SJCRH30 (cell line): ENCODE measurements around the gene GABBR2. TPM values are rescaled to one million over a fixed set of nuclear protein-coding genes. Genes with fewer than 3 reads are reported as not detected.

Experiments
- DNase-seq, 2 experiments: peaks; one replicate each; pipeline ENCODE4 v3.0.0-alpha.2; 2015 to 2020
- H3K27ac ChIP-seq: fragments of 250-450 bp; sonication (Bioruptor Pico); 2 replicates; pipeline ENCODE4 v1.5.1; 2020; ENCODE audit warnings: mild to moderate bottlenecking, moderate library complexity
- H3K27me3 ChIP-seq: fragments of 250-450 bp; sonication (Bioruptor Pico); 2 replicates; pipeline ENCODE4 v1.5.1; 2020; ENCODE audit warnings: mild to moderate bottlenecking, moderate library complexity
- H3K36me3 ChIP-seq: fragments of 250-450 bp; sonication (Bioruptor Pico); 2 replicates; pipeline ENCODE4 v1.5.1; 2020; ENCODE audit warnings: mild to moderate bottlenecking, moderate library complexity
- H3K4me1 ChIP-seq: fragments of 250-450 bp; sonication (Bioruptor Pico); 2 replicates; pipeline ENCODE4 v1.5.1; 2020; ENCODE audit warnings: mild to moderate bottlenecking, moderate library complexity
- H3K4me3 ChIP-seq: fragments of 250-450 bp; sonication (Bioruptor Pico); 2 replicates; pipeline ENCODE4 v1.5.1; 2020; ENCODE audit warnings: mild to moderate bottlenecking, moderate library complexity
- H3K9me3 ChIP-seq: fragments of 250-450 bp; sonication (Bioruptor Pico); replicated peaks from 2 replicates; pipeline ENCODE4 v1.5.1; 2020; ENCODE audit warnings: mild to moderate bottlenecking, moderate library complexity
- total RNA-seq: library from RNA; depleted of rRNA; stranded (reverse); fragments of >200 nt; shearing (Covaris generic); gene quantifications from 2 replicates; pipeline ENCODE4 v1.2.3, GENCODE V29; 2014

GABBR2 gene
- total RNA-seq, 1 experiment from 2014 or later = not detected

DNA sequence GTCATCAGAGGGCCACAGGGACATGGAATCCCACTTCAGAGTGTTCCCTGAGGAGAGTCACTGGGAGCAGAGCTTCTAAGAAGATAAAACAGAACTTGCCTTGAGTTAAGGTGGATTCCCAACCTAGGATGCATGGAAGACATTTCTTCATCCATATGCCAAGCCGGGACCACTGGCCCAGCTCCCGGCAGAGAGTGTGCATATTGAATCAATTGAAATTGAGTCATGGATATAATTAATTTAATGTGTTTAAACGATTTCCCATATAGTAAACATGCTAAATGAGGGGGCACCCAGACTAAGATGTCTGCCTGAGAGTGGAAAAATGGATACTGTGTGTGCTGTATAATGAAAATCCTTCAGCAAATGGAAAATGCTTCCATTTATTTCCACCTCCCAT lies 258.9 kb downstream of the GABBR2 start:
- 0 out of 2 replicates have a peak, but pooled peaks cover 8% of the 10 kb centered on the region for H3K27me3 ChIP-seq
- no peak overlapping the region for H3K27ac ChIP-seq
- no peaks in the 10 kb centered on the region for H3K9me3 ChIP-seq
- no peaks in the 10 kb centered on the region for H3K36me3 ChIP-seq
- no peak overlapping the region for H3K4me3 ChIP-seq
- no peak for DNase-seq
- H3K4me1 ChIP-seq = no peaks in the 10 kb centered on the region

GRCh38 chr9:98445576-98445975 lies 263.2 kb downstream of the GABBR2 start:
- H3K36me3 ChIP-seq = no peaks in the 10 kb centered on the region
- no peak for DNase-seq
- no peak overlapping the region for H3K27ac ChIP-seq
- no peaks in the 10 kb centered on the region for H3K9me3 ChIP-seq
- no peak overlapping the region for H3K4me3 ChIP-seq
- 0 out of 2 replicates have a peak, but pooled peaks cover 9% of the 10 kb centered on the region for H3K27me3 ChIP-seq
- H3K4me1 ChIP-seq = no peaks in the 10 kb centered on the region

DNA sequence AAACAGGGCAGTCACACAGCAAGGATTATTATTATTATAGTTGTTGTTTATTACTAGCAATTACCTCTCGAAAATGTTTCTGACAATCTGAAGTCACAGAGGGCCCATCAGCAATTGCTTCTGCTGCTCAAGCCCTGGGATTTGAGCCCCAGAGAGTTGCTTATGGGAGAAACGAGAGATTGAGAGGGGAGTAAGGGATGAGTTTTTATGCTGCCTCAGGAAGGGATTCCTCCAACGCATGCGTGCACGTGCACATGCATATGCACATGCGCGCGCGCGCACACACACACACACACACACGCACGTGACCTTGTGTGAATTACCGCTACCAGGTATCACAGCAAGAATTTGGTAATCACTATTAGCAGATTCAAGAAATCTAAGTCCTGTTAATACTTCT lies 264.1 kb downstream of the GABBR2 start:
- Histone ChIP-seq H3K9me3 (no peaks in the 10 kb centered on the region), H3K36me3 (no peaks in the 10 kb centered on the region), H3K4me1 (no peaks in the 10 kb centered on the region), H3K4me3 (no peak overlapping the region), H3K27me3 (0 out of 2 replicates have a peak, but pooled peaks cover 9% of the 10 kb centered on the region), H3K27ac (no peak overlapping the region)
- no peak for DNase-seq

DNA sequence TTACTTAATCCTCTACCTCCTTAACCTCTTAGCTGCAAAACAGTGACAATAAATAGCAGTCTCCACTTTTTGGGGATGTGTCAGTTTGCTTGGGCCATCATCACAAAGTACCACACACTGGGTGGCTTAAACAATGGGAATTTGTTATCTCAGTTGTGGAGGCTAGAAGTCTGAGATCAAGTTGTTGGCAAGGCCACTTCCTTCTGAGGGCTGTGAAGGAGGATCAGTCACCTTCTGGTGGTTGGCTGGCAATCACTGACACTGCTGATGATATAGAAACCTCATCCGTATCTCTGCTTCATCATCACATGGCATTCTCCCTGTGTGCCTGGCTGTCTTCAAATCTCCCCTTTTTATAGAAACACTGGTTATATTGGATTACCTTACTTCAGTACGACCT lies 266.2 kb downstream of the GABBR2 start:
- Histone ChIP-seq H3K4me1 (no peaks in the 10 kb centered on the region), H3K9me3 (no peaks in the 10 kb centered on the region), H3K27ac (no peak overlapping the region), H3K4me3 (no peak overlapping the region), H3K27me3 (0 out of 2 replicates have a peak, but pooled peaks cover 9% of the 10 kb centered on the region), H3K36me3 (no peaks in the 10 kb centered on the region)
- DNase-seq = no peak

GRCh38 chr9:98442114-98442513 lies 266.6 kb downstream of the GABBR2 start:
- 0 out of 2 replicates have a peak, but pooled peaks cover 9% of the 10 kb centered on the region for H3K27me3 ChIP-seq
- no peaks in the 10 kb centered on the region for H3K4me1 ChIP-seq
- no peak overlapping the region for H3K27ac ChIP-seq
- no peaks in the 10 kb centered on the region for H3K36me3 ChIP-seq
- no peak overlapping the region for H3K4me3 ChIP-seq
- H3K9me3 ChIP-seq = no peaks in the 10 kb centered on the region
- no peak for DNase-seq

- Histone ChIP-seq H3K4me3 (no peak overlapping the region), H3K27me3 (0 out of 2 replicates have a peak, but pooled peaks cover 4% of the 10 kb centered on the region), H3K27ac (no peak overlapping the region), H3K9me3 (no peaks in the 10 kb centered on the region), H3K36me3 (no peaks in the 10 kb centered on the region), H3K4me1 (no peaks in the 10 kb centered on the region)
- no peak for DNase-seq
These were observed 270.1 kb downstream of the GABBR2 start for GRCh38 chr9:98438666-98439065.

DNA sequence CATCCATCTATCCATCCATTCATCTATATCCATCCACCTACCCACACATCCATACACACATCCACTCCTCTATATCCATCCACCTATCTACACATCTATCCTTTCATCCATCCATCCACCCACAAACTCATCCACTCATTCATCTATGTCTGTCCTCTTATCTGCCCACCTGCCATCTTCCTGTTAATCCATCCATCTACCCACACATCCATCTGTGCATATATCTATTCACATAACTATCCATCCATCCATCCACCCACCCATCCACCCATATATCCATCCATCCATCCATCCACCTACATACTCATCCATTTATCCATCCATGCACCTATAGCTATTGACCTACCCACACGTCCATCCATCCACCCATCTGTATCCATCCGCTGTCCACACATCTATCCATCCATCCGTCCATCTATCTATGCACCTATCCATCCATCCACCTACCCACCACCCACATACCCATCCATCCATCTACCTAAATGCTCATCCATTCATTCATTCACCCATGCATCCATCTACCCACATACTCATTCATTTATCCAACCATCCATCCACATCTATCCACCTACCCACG lies 271.2 kb downstream of the GABBR2 start:
- no peaks in the 10 kb centered on the region for H3K9me3 ChIP-seq
- H3K27ac ChIP-seq = no peak overlapping the region
- no peak for DNase-seq
- 0 out of 2 replicates have a peak, but pooled peaks cover 4% of the 10 kb centered on the region for H3K27me3 ChIP-seq
- H3K4me3 ChIP-seq = no peak overlapping the region
- H3K4me1 ChIP-seq = no peaks in the 10 kb centered on the region
- H3K36me3 ChIP-seq = no peaks in the 10 kb centered on the region

DNA sequence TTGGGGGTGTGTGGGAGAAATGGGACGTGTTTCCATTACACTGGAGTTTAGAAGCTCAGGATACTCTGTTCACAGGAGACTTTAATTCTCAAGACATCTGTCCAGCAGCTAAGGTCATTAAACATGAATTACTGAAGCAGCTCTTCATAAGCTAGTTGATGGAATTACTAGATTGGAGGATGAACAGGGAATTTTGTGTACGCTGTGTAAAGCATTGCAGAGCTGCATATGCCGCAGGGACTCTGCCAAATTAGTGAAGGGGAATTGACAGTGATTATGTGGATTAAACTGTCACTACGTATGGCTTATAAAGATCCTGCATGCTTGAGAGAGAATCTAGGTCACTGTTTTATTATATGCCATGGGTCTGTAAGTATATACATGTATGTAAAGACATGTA lies 275.8 kb downstream of the GABBR2 start:
- DNase-seq = no peak
- no peaks in the 10 kb centered on the region for H3K4me1 ChIP-seq
- no peaks in the 10 kb centered on the region for H3K36me3 ChIP-seq
- H3K9me3 ChIP-seq = no peaks in the 10 kb centered on the region
- H3K4me3 ChIP-seq = no peak overlapping the region
- no peaks in the 10 kb centered on the region for H3K27me3 ChIP-seq
- no peak overlapping the region for H3K27ac ChIP-seq

- Histone ChIP-seq H3K36me3 (no peaks in the 10 kb centered on the region), H3K4me3 (no peak overlapping the region), H3K4me1 (no peaks in the 10 kb centered on the region), H3K9me3 (no peaks in the 10 kb centered on the region), H3K27ac (no peak overlapping the region), H3K27me3 (no peaks in the 10 kb centered on the region)
- no peak for DNase-seq
These were observed 276.6 kb downstream of the GABBR2 start for GRCh38 chr9:98432134-98432533.

GRCh38 chr9:98430535-98431292 lies 278.0 kb downstream of the GABBR2 start:
- no peaks in the 10 kb centered on the region for H3K27me3 ChIP-seq
- H3K27ac ChIP-seq = no peak overlapping the region
- DNase-seq = no peak
- H3K4me1 ChIP-seq = no peaks in the 10 kb centered on the region
- no peaks in the 10 kb centered on the region for H3K36me3 ChIP-seq
- H3K4me3 ChIP-seq = no peak overlapping the region
- H3K9me3 ChIP-seq = no peaks in the 10 kb centered on the region

DNA sequence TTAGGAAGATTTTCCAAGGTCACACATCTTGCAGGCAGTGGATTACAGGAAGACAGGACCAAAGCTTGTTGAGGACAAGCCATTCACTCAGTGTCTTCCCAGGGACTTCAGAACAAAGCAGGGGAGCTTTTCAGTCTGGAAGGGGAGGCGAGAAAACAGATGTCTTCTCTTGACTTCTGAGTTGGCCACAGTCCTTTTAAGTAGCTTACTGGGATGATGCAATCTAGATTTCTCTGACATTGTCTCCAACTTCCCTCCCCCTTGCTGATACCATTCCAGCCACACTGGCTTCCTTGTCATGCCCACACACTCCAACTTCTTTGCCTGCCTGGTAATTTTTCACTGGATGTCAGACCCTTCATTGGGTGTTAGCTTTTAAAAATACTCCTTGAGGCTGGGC lies 279.1 kb downstream of the GABBR2 start:
- Histone ChIP-seq H3K27ac (no peak overlapping the region), H3K27me3 (no peaks in the 10 kb centered on the region), H3K9me3 (no peaks in the 10 kb centered on the region), H3K36me3 (no peaks in the 10 kb centered on the region), H3K4me1 (no peaks in the 10 kb centered on the region), H3K4me3 (no peak overlapping the region)
- DNase-seq = no peak

DNA sequence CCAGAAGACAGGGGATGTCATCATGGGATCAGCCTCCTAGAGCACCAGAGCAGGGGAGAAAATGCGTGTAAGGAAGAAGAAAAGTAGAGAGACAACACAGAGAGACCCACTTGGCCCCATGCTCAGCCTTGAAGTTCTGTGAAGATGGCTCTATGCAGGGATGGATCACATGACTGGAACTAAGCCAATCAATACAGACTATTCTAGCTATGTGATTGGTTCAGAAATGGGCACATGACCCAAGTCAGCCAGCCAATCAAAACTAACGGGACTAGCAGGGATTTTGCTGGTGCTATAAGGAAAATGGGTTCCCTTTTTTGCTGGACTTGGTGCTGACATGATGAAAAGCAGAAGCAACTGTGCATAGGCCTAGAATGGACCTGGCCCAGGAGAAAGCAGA lies 280.3 kb downstream of the GABBR2 start:
- H3K27me3 ChIP-seq = no peaks in the 10 kb centered on the region
- DNase-seq = no peak
- H3K9me3 ChIP-seq = no peaks in the 10 kb centered on the region
- no peak overlapping the region for H3K27ac ChIP-seq
- no peaks in the 10 kb centered on the region for H3K36me3 ChIP-seq
- no peaks in the 10 kb centered on the region for H3K4me1 ChIP-seq
- no peak overlapping the region for H3K4me3 ChIP-seq

GRCh38 chr9:98427491-98427890 lies 281.2 kb downstream of the GABBR2 start:
- H3K27ac ChIP-seq = no peak overlapping the region
- H3K9me3 ChIP-seq = no peaks in the 10 kb centered on the region
- no peak overlapping the region for H3K4me3 ChIP-seq
- H3K36me3 ChIP-seq = no peaks in the 10 kb centered on the region
- H3K4me1 ChIP-seq = no peaks in the 10 kb centered on the region
- H3K27me3 ChIP-seq = no peaks in the 10 kb centered on the region
- DNase-seq = no peak

GRCh38 chr9:98425079-98425478 lies 283.7 kb downstream of the GABBR2 start:
- Histone ChIP-seq H3K4me3 (no peak overlapping the region), H3K27me3 (no peaks in the 10 kb centered on the region; the same call in 1 of the 2 replicates), H3K36me3 (no peaks in the 10 kb centered on the region), H3K27ac (no peak overlapping the region), H3K9me3 (no peaks in the 10 kb centered on the region), H3K4me1 (no peaks in the 10 kb centered on the region)
- DNase-seq = no peak

DNA sequence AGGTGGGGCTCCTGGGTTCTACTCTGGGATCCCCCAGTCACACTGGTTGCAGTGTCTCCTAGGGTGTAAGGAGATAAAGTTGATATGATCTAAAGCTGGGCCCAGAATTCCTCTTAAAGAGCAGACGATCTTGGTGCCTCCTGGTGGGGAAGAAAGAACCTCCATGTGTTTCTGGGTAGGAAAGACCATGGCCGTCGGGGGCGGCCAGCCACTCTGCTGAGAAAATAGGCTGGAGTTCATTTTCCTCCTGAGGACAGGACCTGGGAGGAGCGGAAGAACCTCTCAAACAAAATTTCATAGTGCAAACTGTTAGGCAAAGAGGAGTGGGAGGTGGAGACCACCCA lies 289.5 kb downstream of the GABBR2 start:
- no peaks in the 10 kb centered on the region for H3K36me3 ChIP-seq
- no peak for DNase-seq
- no peaks in the 10 kb centered on the region; the same call in 1 of the 2 replicates for H3K27me3 ChIP-seq
- H3K4me1 ChIP-seq = no peaks in the 10 kb centered on the region
- no peaks in the 10 kb centered on the region for H3K9me3 ChIP-seq
- H3K4me3 ChIP-seq = no peak overlapping the region
- H3K27ac ChIP-seq = no peak overlapping the region
